Suprapubic skin (tissue), 4 donors: ENCODE results near the gene SLC35F1. TPM values are rescaled to one million over a fixed set of nuclear protein-coding genes. Genes with fewer than 3 reads are reported as not detected.

ENCODE experiments used
- DNase-seq, 2 donors: peaks; one replicate each; pipeline ENCODE4 v3.0.0-alpha.2; 2019; ENCODE audit warnings: low spot score in 2 of 2
- H3K27ac ChIP-seq: fragments of 200-600 bp; sonication (generic); one replicate; pipeline ENCODE4 v1.5.1; 2019
- H3K27me3 ChIP-seq: fragments of 200-600 bp; sonication (generic); one replicate; pipeline ENCODE4 v1.5.1; 2019
- H3K36me3 ChIP-seq: fragments of 200-600 bp; sonication (generic); one replicate; pipeline ENCODE4 v1.5.1; 2019
- H3K4me1 ChIP-seq: fragments of 200-600 bp; sonication (generic); one replicate; pipeline ENCODE4 v1.5.1; 2019
- H3K4me3 ChIP-seq: fragments of 200-600 bp; sonication (generic); one replicate; pipeline ENCODE4 v1.5.1; 2019; ENCODE audit warnings: mild to moderate bottlenecking
- H3K9me3 ChIP-seq: fragments of 200-600 bp; sonication (generic); one replicate; pipeline ENCODE4 v1.5.1; 2019
- CTCF ChIP-seq, 2 donors: fragments of 200-600 bp in 1 of 2; fragments of 450-650 bp in 1 of 2; sonication (generic) in 1 of 2; IDR thresholded peaks; one replicate each; pipeline ENCODE4 v1.5.1; 2016 to 2019; ENCODE audit warnings: antibody characterized with exemption in 2 of 2, mild to moderate bottlenecking in 1 of 2, moderate library complexity in 1 of 2
- EP300 ChIP-seq: sonication (generic); formaldehyde crosslinking; IDR thresholded peaks from one replicate; pipeline ENCODE4 v1.6.1; 2017; ENCODE audit warnings: antibody characterized with exemption
- POLR2A ChIP-seq, 2 donors: fragments of 450-650 bp; IDR thresholded peaks; one replicate each; pipeline ENCODE4 v1.6.1; 2017; ENCODE audit warnings: antibody characterized with exemption in 2 of 2, mild to moderate bottlenecking in 2 of 2, moderate library complexity in 2 of 2
- POLR2AphosphoS5 ChIP-seq, 3 donors: sonication (generic); formaldehyde crosslinking; IDR thresholded peaks; one replicate each; pipeline ENCODE4 v1.6.1; 2017; ENCODE audit warnings: antibody characterized with exemption in 3 of 3
- WGBS: methylation state at CpG from one replicate; pipeline ENCODE4 v1.1.5; 2018; 5-methylcytosine and 5-hydroxymethylcytosine counted together
- total RNA-seq, 4 donors: library from RNA; depleted of rRNA; stranded (reverse); fragments of >200 nt; gene quantifications; one replicate each; pipeline ENCODE4 v1.1.0, GENCODE V29; 2016

SLC35F1 gene
- total RNA-seq, 4 donors from 2014 or later = 0.34 to 1.1 (median 0.95) TPM

- Histone ChIP-seq H3K27me3 (no peaks in the 10 kb centered on the region), H3K4me3 (no peak overlapping the region), H3K4me1 (no peaks in the 10 kb centered on the region), H3K27ac (no peak overlapping the region), H3K36me3 (no peaks in the 10 kb centered on the region), H3K9me3 (peaks cover 3% of the 10 kb centered on the region)
- WGBS = 70% methylated on average over 1 of the region's 1 CpG
- TF ChIP-seq CTCF (IDR thresholded peaks at IDR 0.05) (no peak), POLR2A (IDR thresholded peaks at IDR 0.05) (no peak), POLR2AphosphoS5 (IDR thresholded peaks at IDR 0.05) (no peak), EP300 (no peak)
- DNase-seq = no peak
Measured at GRCh38 chr6:118334634-118335033, 427.6 kb downstream of the SLC35F1 start.

GRCh38 chr6:118335325-118335816 lies 428.3 kb downstream of the SLC35F1 start:
- H3K27ac ChIP-seq = no peak overlapping the region
- 82% methylated on average over 1 of the region's 1 CpG for WGBS
- no peaks in the 10 kb centered on the region for H3K27me3 ChIP-seq
- TF ChIP-seq POLR2AphosphoS5 (IDR thresholded peaks at IDR 0.05) (no peak), POLR2A (IDR thresholded peaks at IDR 0.05) (no peak), EP300 (no peak), CTCF (IDR thresholded peaks at IDR 0.05) (no peak)
- H3K36me3 ChIP-seq = no peaks in the 10 kb centered on the region
- peaks cover 3% of the 10 kb centered on the region for H3K9me3 ChIP-seq
- DNase-seq = no peak
- H3K4me1 ChIP-seq = no peaks in the 10 kb centered on the region
- H3K4me3 ChIP-seq = no peak overlapping the region

GRCh38 chr6:118344014-118344670 lies 437.1 kb downstream of the SLC35F1 start:
- Histone ChIP-seq H3K36me3 (no peaks in the 10 kb centered on the region), H3K4me1 (no peaks in the 10 kb centered on the region), H3K27me3 (no peaks in the 10 kb centered on the region), H3K27ac (no peak overlapping the region), H3K9me3 (no peaks in the 10 kb centered on the region), H3K4me3 (no peak overlapping the region)
- no peak for TF ChIP-seq CTCF (IDR thresholded peaks at IDR 0.05)
- TF ChIP-seq POLR2A (IDR thresholded peaks at IDR 0.05) = no peak
- TF ChIP-seq EP300 = no peak
- TF ChIP-seq POLR2AphosphoS5 (IDR thresholded peaks at IDR 0.05) = no peak
- no peak for DNase-seq
- WGBS = 86% methylated on average over 6 of the region's 6 CpGs

GRCh38 chr6:118350881-118351430 lies 443.9 kb downstream of the SLC35F1 start:
- Histone ChIP-seq H3K36me3 (no peaks in the 10 kb centered on the region), H3K27me3 (no peaks in the 10 kb centered on the region), H3K27ac (no peak overlapping the region), H3K9me3 (no peaks in the 10 kb centered on the region), H3K4me1 (no peaks in the 10 kb centered on the region), H3K4me3 (no peak overlapping the region)
- TF ChIP-seq POLR2AphosphoS5 (IDR thresholded peaks at IDR 0.05) = no peak
- no peak for TF ChIP-seq CTCF (IDR thresholded peaks at IDR 0.05)
- TF ChIP-seq POLR2A (IDR thresholded peaks at IDR 0.05) = no peak
- no peak for TF ChIP-seq EP300
- WGBS = 51% methylated on average over 5 of the region's 5 CpGs
- no peak for DNase-seq

- Histone ChIP-seq H3K9me3 (no peaks in the 10 kb centered on the region), H3K4me3 (no peak overlapping the region), H3K27ac (no peak overlapping the region), H3K27me3 (no peaks in the 10 kb centered on the region), H3K36me3 (no peaks in the 10 kb centered on the region), H3K4me1 (no peaks in the 10 kb centered on the region)
- DNase-seq = no peak
- no CpG with 5 or more reads among the region's 2 CpGs for WGBS
- TF ChIP-seq POLR2A (IDR thresholded peaks at IDR 0.05) (no peak), EP300 (no peak), POLR2AphosphoS5 (IDR thresholded peaks at IDR 0.05) (no peak), CTCF (IDR thresholded peaks at IDR 0.05) (no peak)
Measured at GRCh38 chr6:118353564-118353963, 446.5 kb downstream of the SLC35F1 start.
